BE2C (cell line): Measurements from ENCODE around the gene MUC4.

ENCODE experiments used
- DNase-seq: peaks from one replicate; pipeline ENCODE4 v3.0.0-alpha.2; 2020
- H3K27me3 ChIP-seq: fragments of 250-450 bp; sonication (Bioruptor Pico); 2 replicates; pipeline ENCODE4 v1.5.1; 2020; ENCODE audit warnings: mild to moderate bottlenecking
- H3K36me3 ChIP-seq: fragments of 250-450 bp; sonication (Bioruptor Pico); 2 replicates; pipeline ENCODE4 v1.5.1; 2020; ENCODE audit warnings: mild to moderate bottlenecking
- H3K4me1 ChIP-seq: fragments of 250-450 bp; sonication (Bioruptor Pico); 2 replicates; pipeline ENCODE4 v1.5.1; 2020
- H3K4me3 ChIP-seq: 2 replicates; pipeline ENCODE4 v1.5.1; 2011; ENCODE audit warnings: low read depth, low read length
- H3K9me3 ChIP-seq: fragments of 250-450 bp; sonication (Bioruptor Pico); 2 replicates; pipeline ENCODE4 v1.5.1; 2020
- TF ChIP-seq, protein P1 (sequence below): IDR thresholded peaks from 2 replicates; pipeline ENCODE4 v1.5.1; 2012; ENCODE audit warnings: mild to moderate bottlenecking, low read depth, low read length

The MUC4 gene

GRCh38 chr3:195763843-195764825 lies 47.6 kb downstream of the MUC4 start:
- peaks cover 28% of the 10 kb centered on the region for H3K27me3 ChIP-seq
- no peaks in the 10 kb centered on the region for H3K9me3 ChIP-seq
- H3K36me3 ChIP-seq, result no peaks in the 10 kb centered on the region
- no peaks in the 10 kb centered on the region for H3K4me1 ChIP-seq
- DNase-seq, result no peak
- TF ChIP-seq, protein P1, sequence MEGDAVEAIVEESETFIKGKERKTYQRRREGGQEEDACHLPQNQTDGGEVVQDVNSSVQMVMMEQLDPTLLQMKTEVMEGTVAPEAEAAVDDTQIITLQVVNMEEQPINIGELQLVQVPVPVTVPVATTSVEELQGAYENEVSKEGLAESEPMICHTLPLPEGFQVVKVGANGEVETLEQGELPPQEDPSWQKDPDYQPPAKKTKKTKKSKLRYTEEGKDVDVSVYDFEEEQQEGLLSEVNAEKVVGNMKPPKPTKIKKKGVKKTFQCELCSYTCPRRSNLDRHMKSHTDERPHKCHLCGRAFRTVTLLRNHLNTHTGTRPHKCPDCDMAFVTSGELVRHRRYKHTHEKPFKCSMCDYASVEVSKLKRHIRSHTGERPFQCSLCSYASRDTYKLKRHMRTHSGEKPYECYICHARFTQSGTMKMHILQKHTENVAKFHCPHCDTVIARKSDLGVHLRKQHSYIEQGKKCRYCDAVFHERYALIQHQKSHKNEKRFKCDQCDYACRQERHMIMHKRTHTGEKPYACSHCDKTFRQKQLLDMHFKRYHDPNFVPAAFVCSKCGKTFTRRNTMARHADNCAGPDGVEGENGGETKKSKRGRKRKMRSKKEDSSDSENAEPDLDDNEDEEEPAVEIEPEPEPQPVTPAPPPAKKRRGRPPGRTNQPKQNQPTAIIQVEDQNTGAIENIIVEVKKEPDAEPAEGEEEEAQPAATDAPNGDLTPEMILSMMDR, result no peak
- no peak overlapping the region for H3K4me3 ChIP-seq

DNA sequence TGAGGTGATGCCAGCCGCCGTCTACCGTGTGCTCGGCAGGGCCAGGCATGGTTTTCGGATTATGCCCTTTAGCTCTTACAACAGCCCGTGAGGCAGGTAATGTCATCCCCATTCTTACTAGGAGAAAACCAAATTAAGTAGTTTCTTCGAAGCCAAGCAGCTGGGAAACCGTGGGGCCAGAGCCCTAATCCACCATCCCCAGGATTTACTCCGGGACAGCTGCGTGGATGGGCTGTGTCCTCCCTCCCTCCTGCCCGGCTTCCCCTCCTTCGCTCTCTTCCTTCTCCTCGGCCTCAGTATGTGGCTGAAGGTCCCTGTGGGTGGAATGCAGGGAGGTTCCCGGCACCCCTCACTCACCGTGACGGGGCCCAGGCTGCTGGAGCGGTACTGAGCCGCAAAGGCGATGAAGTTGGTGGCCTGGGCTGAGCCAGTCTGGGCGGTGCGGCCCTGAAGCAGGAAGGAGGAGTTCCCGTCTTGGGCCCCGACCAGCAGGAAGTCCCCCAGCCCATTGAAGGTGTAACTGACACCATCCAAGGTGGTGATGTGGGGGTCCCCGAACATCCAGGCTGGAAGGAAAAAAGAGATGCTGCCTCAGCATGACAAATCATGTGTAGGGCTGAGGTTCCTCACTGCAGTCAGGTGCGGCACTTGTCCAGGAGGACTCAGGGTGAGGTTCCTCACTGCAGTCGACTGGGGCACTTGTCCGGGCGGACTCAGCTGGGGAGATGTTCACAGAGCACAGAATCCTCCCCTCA lies 48.5 kb downstream of the MUC4 start:
- no peak for DNase-seq
- H3K9me3 ChIP-seq, result no peaks in the 10 kb centered on the region
- peaks cover 28% of the 10 kb centered on the region for H3K27me3 ChIP-seq
- H3K4me3 ChIP-seq, result no peak overlapping the region
- TF ChIP-seq, protein P1, result no peak
- no peaks in the 10 kb centered on the region for H3K36me3 ChIP-seq
- no peaks in the 10 kb centered on the region for H3K4me1 ChIP-seq

DNA sequence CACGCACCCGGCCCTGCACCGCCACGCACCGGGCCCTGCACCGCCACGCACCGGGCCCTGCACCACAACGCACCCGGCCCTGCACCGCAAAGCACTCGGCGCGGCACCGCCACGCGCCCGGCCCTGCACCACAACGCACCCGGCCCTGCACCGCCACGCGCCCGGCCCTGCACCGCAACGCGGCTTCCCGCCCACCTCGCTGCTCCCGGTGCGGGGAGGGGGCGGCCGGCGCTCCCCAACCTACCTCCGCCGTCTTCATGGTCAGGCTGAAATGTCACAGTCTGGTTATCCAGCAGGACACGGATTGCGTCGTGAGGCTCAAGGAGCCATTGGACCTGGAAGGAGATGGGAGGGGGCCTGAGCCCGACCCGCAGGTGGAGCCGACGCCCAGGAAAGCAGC lies 49.1 kb downstream of the MUC4 start:
- no peak for DNase-seq
- Histone ChIP-seq H3K4me1 (no peaks in the 10 kb centered on the region), H3K9me3 (no peaks in the 10 kb centered on the region), H3K36me3 (no peaks in the 10 kb centered on the region), H3K4me3 (no peak overlapping the region), H3K27me3 (peaks cover 34% of the 10 kb centered on the region)
- TF ChIP-seq, protein P1, result no peak

GRCh38 chr3:195762249-195762585 lies 49.5 kb downstream of the MUC4 start:
- Histone ChIP-seq H3K9me3 (no peaks in the 10 kb centered on the region), H3K4me3 (no peak overlapping the region), H3K4me1 (no peaks in the 10 kb centered on the region), H3K36me3 (no peaks in the 10 kb centered on the region), H3K27me3 (peaks cover 37% of the 10 kb centered on the region)
- TF ChIP-seq, protein P1, result no peak
- no peak for DNase-seq

DNA sequence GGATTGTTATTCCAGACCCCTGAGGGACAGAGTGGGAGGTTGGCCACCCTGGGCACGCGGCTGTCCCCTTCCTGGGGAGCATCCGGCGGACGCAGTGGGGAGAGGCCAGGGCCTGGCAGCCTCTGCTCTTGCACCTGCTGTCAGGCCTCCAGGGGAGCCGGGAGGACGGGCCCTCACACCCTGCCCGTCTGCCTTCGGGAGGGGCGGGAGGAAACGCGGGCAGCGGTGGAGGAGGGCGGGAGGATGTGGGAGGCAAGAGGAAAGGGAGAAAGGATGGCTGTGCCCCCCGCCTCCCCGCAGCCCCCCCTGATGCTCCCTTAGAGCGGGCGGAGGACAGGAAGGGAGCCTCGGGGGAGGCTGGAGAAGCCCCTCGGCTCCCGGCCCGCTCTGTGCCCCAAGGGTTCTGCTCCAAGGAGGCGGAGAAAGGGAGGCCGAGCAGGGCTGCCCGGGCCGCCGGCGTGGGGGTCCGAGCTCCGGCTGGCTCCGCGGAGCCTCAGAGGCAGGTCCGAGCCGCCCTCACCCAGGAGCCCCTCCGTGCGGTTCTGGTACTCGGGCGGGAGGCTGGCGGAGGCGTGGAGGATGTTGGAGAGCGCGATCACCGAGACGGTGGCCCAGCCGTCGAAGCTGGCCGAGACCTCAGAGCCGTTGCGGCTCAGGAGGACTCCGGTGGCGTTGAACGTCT lies 50.0 kb downstream of the MUC4 start:
- Histone ChIP-seq H3K4me1 (no peaks in the 10 kb centered on the region), H3K36me3 (no peaks in the 10 kb centered on the region), H3K9me3 (no peaks in the 10 kb centered on the region), H3K4me3 (no peak overlapping the region), H3K27me3 (peaks cover 37% of the 10 kb centered on the region)
- DNase-seq, result no peak
- TF ChIP-seq, protein P1, result no peak
